Measurements from ENCODE around the gene ABO. TPM values are rescaled to one million over a fixed set of nuclear protein-coding genes. Genes with fewer than 3 reads are reported as not detected.
"Not testable (repeated sequence)": the region's sequence is repeated elsewhere in the genome, so short reads cannot be mapped to it uniquely, and the experiment has no call there.

Gene ABO
- total and polyA plus RNA-seq, 2 donors from 2014 or later, result 25.0 to 29.0 TPM

DNA sequence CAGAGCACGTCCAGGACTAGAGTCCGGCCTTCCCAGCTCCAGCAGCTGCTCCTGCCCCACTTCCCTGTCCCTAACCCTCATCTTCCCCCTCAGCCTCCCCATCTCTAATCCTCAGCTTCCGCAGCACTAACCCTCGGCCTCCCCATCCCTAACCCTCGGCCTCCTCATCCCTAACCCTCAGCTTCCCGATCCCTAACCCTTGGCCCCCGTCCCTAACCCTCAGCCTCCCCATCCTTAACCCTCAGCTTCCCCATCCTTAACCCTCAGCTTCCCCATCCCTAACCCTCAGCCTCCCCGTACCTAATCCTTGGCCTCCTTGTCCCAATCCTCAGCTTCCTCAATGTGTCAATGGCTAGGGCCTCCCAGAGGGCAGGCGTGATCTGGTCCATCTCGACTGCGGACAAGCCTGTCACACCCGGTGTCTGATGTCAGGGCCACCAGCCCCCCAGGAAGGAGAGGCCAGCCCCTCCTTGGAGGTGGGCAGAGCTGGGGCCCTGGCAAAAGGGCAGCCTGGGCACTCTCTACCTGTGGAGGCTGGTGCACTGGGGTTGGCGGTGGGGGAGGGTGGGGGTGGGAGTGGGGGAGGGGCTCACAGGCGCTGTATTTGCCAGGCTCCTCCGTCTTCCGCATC is 67.3 kb downstream of the ABO start:
- FAIRE-seq, result no peak
- Histone ChIP-seq H3K9ac (ENCODE audit: low read length in 3 of 3) (no peak overlapping the region), H3K4me1 (ENCODE audit: control insufficient read depth in 2 of 3, insufficient read depth in 2 of 3, low read depth in 1 of 3, low read length in 3 of 3) (no peaks in the 10 kb centered on the region), H3K4me3 (ENCODE audit: low read length in 3 of 3) (no peak overlapping the region), H3K27ac (ENCODE audit: low read depth in 2 of 2, low read length in 2 of 2) (no peak overlapping the region), H3K36me3 (ENCODE audit: control insufficient read depth in 2 of 3, insufficient read depth in 3 of 3, low read length in 3 of 3) (no peaks in the 10 kb centered on the region), H3K9me3 (ENCODE audit: control insufficient read depth in 2 of 3, insufficient read depth in 1 of 3, low read length in 3 of 3) (no peaks in the 10 kb centered on the region), H3K27me3 (ENCODE audit: control insufficient read depth, insufficient read depth, low read length) (no peaks in the 10 kb centered on the region)
- DNase-seq, result no peak
- TF ChIP-seq, protein P1, sequence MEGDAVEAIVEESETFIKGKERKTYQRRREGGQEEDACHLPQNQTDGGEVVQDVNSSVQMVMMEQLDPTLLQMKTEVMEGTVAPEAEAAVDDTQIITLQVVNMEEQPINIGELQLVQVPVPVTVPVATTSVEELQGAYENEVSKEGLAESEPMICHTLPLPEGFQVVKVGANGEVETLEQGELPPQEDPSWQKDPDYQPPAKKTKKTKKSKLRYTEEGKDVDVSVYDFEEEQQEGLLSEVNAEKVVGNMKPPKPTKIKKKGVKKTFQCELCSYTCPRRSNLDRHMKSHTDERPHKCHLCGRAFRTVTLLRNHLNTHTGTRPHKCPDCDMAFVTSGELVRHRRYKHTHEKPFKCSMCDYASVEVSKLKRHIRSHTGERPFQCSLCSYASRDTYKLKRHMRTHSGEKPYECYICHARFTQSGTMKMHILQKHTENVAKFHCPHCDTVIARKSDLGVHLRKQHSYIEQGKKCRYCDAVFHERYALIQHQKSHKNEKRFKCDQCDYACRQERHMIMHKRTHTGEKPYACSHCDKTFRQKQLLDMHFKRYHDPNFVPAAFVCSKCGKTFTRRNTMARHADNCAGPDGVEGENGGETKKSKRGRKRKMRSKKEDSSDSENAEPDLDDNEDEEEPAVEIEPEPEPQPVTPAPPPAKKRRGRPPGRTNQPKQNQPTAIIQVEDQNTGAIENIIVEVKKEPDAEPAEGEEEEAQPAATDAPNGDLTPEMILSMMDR (IDR thresholded peaks at IDR 0.05; ENCODE audit: borderline replicate concordance, extremely low read depth, insufficient read depth), result no peak
- intact Hi-C loops (cut with DNase I), result no loop called here

GRCh38 chr9:133207021-133207531 is 67.9 kb downstream of the ABO start:
- Histone ChIP-seq H3K27me3 (ENCODE audit: control insufficient read depth, insufficient read depth, low read length) (no peaks in the 10 kb centered on the region), H3K9me3 (ENCODE audit: control insufficient read depth in 2 of 3, insufficient read depth in 1 of 3, low read length in 3 of 3) (no peaks in the 10 kb centered on the region), H3K36me3 (ENCODE audit: control insufficient read depth in 2 of 3, insufficient read depth in 3 of 3, low read length in 3 of 3) (no peaks in the 10 kb centered on the region), H3K4me3 (ENCODE audit: low read length in 3 of 3) (no peak overlapping the region), H3K27ac (ENCODE audit: low read depth in 2 of 2, low read length in 2 of 2) (no peak overlapping the region), H3K9ac (ENCODE audit: low read length in 3 of 3) (no peak overlapping the region), H3K4me1 (ENCODE audit: control insufficient read depth in 2 of 3, insufficient read depth in 2 of 3, low read depth in 1 of 3, low read length in 3 of 3) (no peaks in the 10 kb centered on the region)
- intact Hi-C loops (cut with DNase I), result no loop called here
- FAIRE-seq (no peak), DNase-seq (no peak)
- TF ChIP-seq, protein P1 (IDR thresholded peaks at IDR 0.05; ENCODE audit: borderline replicate concordance, extremely low read depth, insufficient read depth), result no peak

GRCh38 chr9:133205996-133206931 is 68.7 kb downstream of the ABO start:
- Histone ChIP-seq H3K4me1 (ENCODE audit: control insufficient read depth in 2 of 3, insufficient read depth in 2 of 3, low read depth in 1 of 3, low read length in 3 of 3) (no peaks in the 10 kb centered on the region), H3K27ac (ENCODE audit: low read depth in 2 of 2, low read length in 2 of 2) (no peak overlapping the region), H3K36me3 (ENCODE audit: control insufficient read depth in 2 of 3, insufficient read depth in 3 of 3, low read length in 3 of 3) (no peaks in the 10 kb centered on the region), H3K27me3 (ENCODE audit: control insufficient read depth, insufficient read depth, low read length) (no peaks in the 10 kb centered on the region), H3K4me3 (ENCODE audit: low read length in 3 of 3) (no peak overlapping the region), H3K9me3 (ENCODE audit: control insufficient read depth in 2 of 3, insufficient read depth in 1 of 3, low read length in 3 of 3) (no peaks in the 10 kb centered on the region), H3K9ac (ENCODE audit: low read length in 3 of 3) (no peak overlapping the region)
- TF ChIP-seq, protein P1 (IDR thresholded peaks at IDR 0.05; ENCODE audit: borderline replicate concordance, extremely low read depth, insufficient read depth), result no peak
- DNase-seq (no peak), FAIRE-seq (no peak)
- intact Hi-C loops (cut with DNase I), result no loop called here

- H3K9ac ChIP-seq (ENCODE audit: low read length in 3 of 3); H3K4me3 ChIP-seq (ENCODE audit: low read length in 3 of 3); H3K27me3 ChIP-seq (ENCODE audit: control insufficient read depth, insufficient read depth, low read length); FAIRE-seq; H3K27ac ChIP-seq (ENCODE audit: low read depth in 2 of 2, low read length in 2 of 2); H3K4me1 ChIP-seq (ENCODE audit: control insufficient read depth in 2 of 3, insufficient read depth in 2 of 3, low read depth in 1 of 3, low read length in 3 of 3); intact Hi-C loops (cut with DNase I); DNase-seq; H3K36me3 ChIP-seq (ENCODE audit: control insufficient read depth in 2 of 3, insufficient read depth in 3 of 3, low read length in 3 of 3); H3K9me3 ChIP-seq (ENCODE audit: control insufficient read depth in 2 of 3, insufficient read depth in 1 of 3, low read length in 3 of 3): not testable (repeated sequence)
These were observed 69.5 kb downstream of the ABO start for GRCh38 chr9:133205481-133205887.
